ENCODE measurements around the gene SGMS1. TPM values are rescaled to one million over a fixed set of nuclear protein-coding genes. Genes with fewer than 3 reads are reported as not detected.
A peak's percentile ranks its signal among the peaks of the same experiment; 100 is the strongest.

The SGMS1 gene
- total RNA-seq, 1 experiment from 2014 or later, result 20.4 TPM

DNA sequence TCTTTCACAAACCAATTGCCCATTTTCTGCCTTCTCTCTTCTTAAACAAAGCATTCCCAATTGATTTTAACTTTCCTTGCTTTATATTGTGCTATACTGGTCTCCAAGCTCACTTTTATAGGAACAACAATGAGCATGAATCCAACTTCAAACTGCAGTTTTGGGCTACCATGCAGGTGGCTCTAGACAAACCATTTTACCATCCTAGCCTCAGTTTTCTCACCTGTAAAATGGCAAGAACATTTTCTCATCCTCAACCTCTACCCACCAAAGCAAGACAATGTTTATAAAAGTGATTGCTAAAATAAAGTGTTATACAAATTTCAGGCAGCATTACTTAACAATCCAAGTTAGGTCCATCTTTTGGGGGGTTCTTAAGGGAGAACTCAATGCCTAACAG, 305.6 kb downstream of the SGMS1 start:
- Histone ChIP-seq H3K56ac (ENCODE audit: insufficient read length, low read depth, low read length) (no peak overlapping the region), H2BK15ac (ENCODE audit: low read depth, low read length) (no peak overlapping the region), H2BK120ac (ENCODE audit: low read depth, low read length, poor library complexity, severe bottlenecking) (no peak overlapping the region), H4K8ac (replicated peaks; ENCODE audit: insufficient read length, low read depth, low read length) (no peak overlapping the region), H2BK12ac (ENCODE audit: insufficient read length, low read depth, low read length) (no peak overlapping the region), H2AFZ (ENCODE audit: low read length) (no peak overlapping the region), H4K20me1 (ENCODE audit: control insufficient read depth, insufficient read depth, insufficient read length) (no peaks in the 10 kb centered on the region), H3K79me1 (ENCODE audit: insufficient read depth, low read depth, low read length, poor library complexity, severe bottlenecking) (no peaks in the 10 kb centered on the region), H3K4ac (ENCODE audit: low read depth, low read length) (no peak overlapping the region), H3K9ac (ENCODE audit: extremely low read depth, insufficient read length, low read length) (no peak overlapping the region), H2BK5ac (ENCODE audit: insufficient read length, low read length) (no peak overlapping the region), H3K27ac (ENCODE audit: insufficient read length, low read depth, low read length) (no peak overlapping the region), H2AK5ac (ENCODE audit: insufficient read length, low read length) (no peak overlapping the region), H3T11ph (ENCODE audit: low read length) (no peak overlapping the region), H3K27me3 (ENCODE audit: insufficient read depth, low read length) (no peaks in the 10 kb centered on the region), H3K4me1 (ENCODE audit: insufficient read depth, low read length) (no peaks in the 10 kb centered on the region), H2BK20ac (ENCODE audit: low read depth, low read length, poor library complexity, severe bottlenecking) (no peak overlapping the region), H4K91ac (ENCODE audit: insufficient read length, low read depth, low read length) (no peak overlapping the region), H3K79me2 (ENCODE audit: insufficient read depth, low read length) (no peaks in the 10 kb centered on the region), H3K23ac (ENCODE audit: insufficient read length, low read depth, low read length) (no peak overlapping the region), H3K18ac (ENCODE audit: insufficient read length, low read depth, low read length) (no peak overlapping the region), H3K14ac (ENCODE audit: insufficient read depth, low read length) (no peak overlapping the region), H3K4me2 (ENCODE audit: insufficient read depth, insufficient read length, low read length) (no peak overlapping the region), H3K9me3 (ENCODE audit: control insufficient read depth, low read depth, low read length) (no peaks in the 10 kb centered on the region), H4K5ac (ENCODE audit: insufficient read length, low read depth, low read length) (no peak overlapping the region), H3K23me2 (ENCODE audit: insufficient read length, low read depth, low read length, poor library complexity, severe bottlenecking) (no peaks in the 10 kb centered on the region)
- Mint-ChIP-seq H3K4me1 (no peaks in the 10 kb centered on the region), H3K27me3 (ENCODE audit: low read depth) (no peaks in the 10 kb centered on the region), H3K9me3 (no peaks in the 10 kb centered on the region), H3K4me3 (no peak overlapping the region), H3K27ac (peak overlapping the region in 1 of 3 experiments; percentile 21; a peak in 2 of 7 replicates), H3K36me3 (ENCODE audit: insufficient read depth in 1 of 3, low read depth in 3 of 3) (no peaks in the 10 kb centered on the region; a peak in 1 of 7 replicates)
- TF ChIP-seq, protein P1, sequence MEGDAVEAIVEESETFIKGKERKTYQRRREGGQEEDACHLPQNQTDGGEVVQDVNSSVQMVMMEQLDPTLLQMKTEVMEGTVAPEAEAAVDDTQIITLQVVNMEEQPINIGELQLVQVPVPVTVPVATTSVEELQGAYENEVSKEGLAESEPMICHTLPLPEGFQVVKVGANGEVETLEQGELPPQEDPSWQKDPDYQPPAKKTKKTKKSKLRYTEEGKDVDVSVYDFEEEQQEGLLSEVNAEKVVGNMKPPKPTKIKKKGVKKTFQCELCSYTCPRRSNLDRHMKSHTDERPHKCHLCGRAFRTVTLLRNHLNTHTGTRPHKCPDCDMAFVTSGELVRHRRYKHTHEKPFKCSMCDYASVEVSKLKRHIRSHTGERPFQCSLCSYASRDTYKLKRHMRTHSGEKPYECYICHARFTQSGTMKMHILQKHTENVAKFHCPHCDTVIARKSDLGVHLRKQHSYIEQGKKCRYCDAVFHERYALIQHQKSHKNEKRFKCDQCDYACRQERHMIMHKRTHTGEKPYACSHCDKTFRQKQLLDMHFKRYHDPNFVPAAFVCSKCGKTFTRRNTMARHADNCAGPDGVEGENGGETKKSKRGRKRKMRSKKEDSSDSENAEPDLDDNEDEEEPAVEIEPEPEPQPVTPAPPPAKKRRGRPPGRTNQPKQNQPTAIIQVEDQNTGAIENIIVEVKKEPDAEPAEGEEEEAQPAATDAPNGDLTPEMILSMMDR (conservative IDR thresholded peaks at IDR 0.05), result no peak
- no peak for DNase-seq
